Activated CD4-positive, alpha-beta T cell treated with anti-CD3 and anti-CD28 coated beads, Interleukin-2, amount 10 ng/mL, durations not matched to agents 7 days and 5 days (primary cell): ENCODE measurements around the gene SMG6. TPM values are rescaled to one million over a fixed set of nuclear protein-coding genes. Genes with fewer than 3 reads are reported as not detected.

Experiments
- CTCF ChIA-PET: fragments of 350-600 bp; sonication (Branson Sonifier 250); formaldehyde crosslinking; loops from one replicate; lab custom pipeline; 2021; ENCODE audit warnings: antibody characterized with exemption; lab: Charles Lee
- POLR2A ChIA-PET: fragments of 350-600 bp; sonication (Branson Sonifier 250); formaldehyde crosslinking; loops from one replicate; lab custom pipeline; 2021; ENCODE audit warnings: antibody characterized with exemption; lab: Charles Lee
- DNase-seq: peaks from one replicate; pipeline ENCODE4 v3.0.0-alpha.2; 2020
- H3K27ac Mint-ChIP-seq: one replicate; pipeline ENCODE4 v1.8.0; 2021; ENCODE audit warnings: mild to moderate bottlenecking, moderate library complexity, mixed read lengths
- H3K27me3 Mint-ChIP-seq: one replicate; pipeline ENCODE4 v1.8.0; 2021; ENCODE audit warnings: mixed read lengths
- H3K36me3 Mint-ChIP-seq: one replicate; pipeline ENCODE4 v1.8.0; 2021; ENCODE audit warnings: low read depth, mixed read lengths
- H3K4me1 Mint-ChIP-seq: one replicate; pipeline ENCODE4 v1.8.0; 2021; ENCODE audit warnings: mixed read lengths
- H3K4me3 Mint-ChIP-seq: one replicate; pipeline ENCODE4 v1.8.0; 2021; ENCODE audit warnings: mild to moderate bottlenecking, moderate library complexity, mixed read lengths
- H3K9me3 Mint-ChIP-seq: one replicate; pipeline ENCODE4 v1.8.0; 2021; ENCODE audit warnings: mixed read lengths
- total RNA-seq, 2 experiments: library from RNA; stranded (reverse); gene quantifications; one replicate each; pipeline ENCODE4 v1.2.3, GENCODE V29; 2021

Gene SMG6
- total RNA-seq, 2 experiments from 2014 or later: 44.3 to 51.1 TPM

GRCh38 chr17:2138761-2139160, 164.8 kb downstream of the SMG6 start:
- no peak for DNase-seq
- Mint-ChIP-seq H3K36me3 (peaks cover 14% of the 10 kb centered on the region), H3K4me1 (peaks cover 21% of the 10 kb centered on the region), H3K9me3 (no peaks in the 10 kb centered on the region), H3K4me3 (no peak overlapping the region), H3K27me3 (no peaks in the 10 kb centered on the region), H3K27ac (no peak overlapping the region)
- CTCF ChIA-PET: interaction anchor here (0.6 to 1.6 kb wide), 8 partner anchors 8 to 165 kb away, joined by 3 to 4 read pairs (median 3); partner anchors contain the start of genes SMG6 and SRR
- POLR2A ChIA-PET: no interaction called here

GRCh38 chr17:2138318-2138717, 165.3 kb downstream of the SMG6 start:
- Mint-ChIP-seq H3K9me3 (no peaks in the 10 kb centered on the region), H3K27ac (no peak overlapping the region), H3K27me3 (no peaks in the 10 kb centered on the region), H3K4me1 (peaks cover 20% of the 10 kb centered on the region), H3K4me3 (no peak overlapping the region), H3K36me3 (peaks cover 13% of the 10 kb centered on the region)
- ChIA-PET POLR2A (no interaction called here), CTCF (interaction anchor here (0.6 to 1.8 kb wide), 6 partner anchors 9 to 73 kb away, joined by 3 to 6 read pairs (median 4); no protein-coding TSS in a partner anchor)
- DNase-seq: peak; percentile 41

DNA sequence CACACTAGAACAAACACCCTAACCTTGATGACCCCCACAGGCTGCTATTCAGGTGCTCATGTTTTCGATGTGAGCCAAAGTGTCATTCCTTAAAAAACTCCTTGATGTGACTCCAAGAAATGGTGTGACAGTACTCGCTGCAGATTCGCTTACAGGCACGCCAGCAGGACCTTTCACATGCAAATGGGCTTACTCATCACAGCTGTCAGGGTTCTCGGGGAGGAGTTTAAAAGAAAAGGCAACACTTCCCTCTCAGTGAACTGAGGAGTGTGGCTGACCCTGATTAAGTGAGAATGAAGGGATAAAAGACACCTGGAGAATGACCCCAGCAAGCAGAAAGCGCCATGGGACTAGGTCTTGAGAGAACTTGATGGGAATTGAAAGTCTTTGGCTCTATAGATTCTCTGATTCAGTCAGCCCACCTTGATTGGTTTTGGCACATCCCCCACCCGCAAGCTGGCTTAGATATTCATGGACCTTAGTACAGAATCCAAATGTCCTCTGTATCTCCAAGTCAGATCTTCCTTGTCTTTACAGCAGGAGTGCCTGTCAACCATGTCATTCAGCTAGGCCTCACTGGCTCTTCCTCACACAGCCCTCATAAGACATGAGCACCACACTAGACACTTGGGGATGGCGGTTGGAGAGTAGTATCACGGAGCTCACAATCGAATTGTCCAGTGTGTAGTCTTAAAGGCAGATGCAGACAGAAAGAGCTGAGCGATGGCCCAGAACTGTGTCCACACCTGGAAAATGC, 166.1 kb downstream of the SMG6 start:
- peaks cover 11% of the 10 kb centered on the region for H3K36me3 Mint-ChIP-seq
- H3K4me3 Mint-ChIP-seq: no peak overlapping the region
- peaks cover 18% of the 10 kb centered on the region for H3K4me1 Mint-ChIP-seq

DNA sequence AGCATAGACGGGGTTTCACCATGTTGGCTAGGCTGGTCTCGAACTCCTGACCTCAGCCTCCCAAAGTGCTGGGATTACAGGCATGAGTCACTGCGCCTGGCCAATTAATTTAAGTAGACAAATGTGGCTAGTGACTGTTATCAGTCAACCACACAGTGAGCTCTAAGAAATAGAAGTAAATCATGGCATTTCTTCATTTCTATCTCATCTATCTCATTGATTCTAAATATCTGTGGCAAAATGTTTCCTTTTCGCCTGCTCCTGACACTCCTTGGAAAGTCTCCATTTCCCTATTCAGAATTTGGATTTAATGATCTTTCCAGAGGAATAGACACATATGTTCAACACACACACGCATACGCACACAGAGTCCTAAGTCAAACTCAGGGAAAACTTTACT, 167.3 kb downstream of the SMG6 start:
- Mint-ChIP-seq H3K4me3 (no peak overlapping the region), H3K27me3 (no peaks in the 10 kb centered on the region), H3K36me3 (peaks cover 11% of the 10 kb centered on the region), H3K9me3 (no peaks in the 10 kb centered on the region), H3K27ac (no peak overlapping the region), H3K4me1 (peaks cover 18% of the 10 kb centered on the region)
- no peak for DNase-seq
- CTCF ChIA-PET: interaction anchor here (0.6 to 2.5 kb wide), 5 partner anchors 10 to 247 kb away, joined by 3 to 10 read pairs (median 4); no protein-coding TSS in a partner anchor
- POLR2A ChIA-PET: interaction anchor here (0.5 kb wide), 1 partner anchor 25 kb away, joined by 5 read pairs; no protein-coding TSS in a partner anchor

More for the DNA sequence above, 166.1 kb downstream of the SMG6 start:
- Mint-ChIP-seq H3K27me3 (no peaks in the 10 kb centered on the region), H3K27ac (no peak overlapping the region), H3K9me3 (no peaks in the 10 kb centered on the region)
- ChIA-PET POLR2A (interaction anchor here (0.5 kb wide), 1 partner anchor 7 kb away, joined by 5 read pairs; no protein-coding TSS in a partner anchor), CTCF (interaction anchor here (0.5 to 2.5 kb wide), 4 partner anchors 16 to 428 kb away, joined by 4 to 10 read pairs (median 4); no protein-coding TSS in a partner anchor)
- no peak for DNase-seq

DNA sequence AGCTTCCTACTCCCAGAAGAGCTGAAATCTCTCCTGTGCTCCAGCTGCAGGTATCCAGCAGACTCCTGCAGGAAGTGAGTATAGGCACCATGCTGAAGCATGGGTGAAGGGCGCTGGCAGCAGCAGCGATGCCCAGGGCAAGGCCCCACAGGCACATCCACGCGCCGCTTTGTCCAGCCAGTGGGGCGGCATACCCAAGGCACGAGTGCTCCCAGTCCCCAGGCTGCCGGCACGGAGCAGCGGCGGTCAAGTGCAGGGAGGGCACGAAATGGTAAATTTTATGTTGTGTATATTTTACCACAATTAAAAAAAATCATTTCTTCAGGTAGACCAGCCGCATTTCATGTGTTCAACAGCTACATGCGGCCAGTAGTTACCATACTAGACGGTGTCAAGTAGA, 175.6 kb downstream of the SMG6 start:
- H3K4me1 Mint-ChIP-seq: peaks cover 18% of the 10 kb centered on the region
- no peaks in the 10 kb centered on the region for H3K27me3 Mint-ChIP-seq
- DNase-seq: no peak
- no peaks in the 10 kb centered on the region for H3K9me3 Mint-ChIP-seq
- H3K36me3 Mint-ChIP-seq: peaks cover 15% of the 10 kb centered on the region
- ChIA-PET POLR2A (no interaction called here), CTCF (interaction anchor here (1.1 kb wide), 1 partner anchor 35 kb away, joined by 3 read pairs; no protein-coding TSS in a partner anchor)
- no peak overlapping the region for H3K27ac Mint-ChIP-seq
- H3K4me3 Mint-ChIP-seq: no peak overlapping the region

DNA sequence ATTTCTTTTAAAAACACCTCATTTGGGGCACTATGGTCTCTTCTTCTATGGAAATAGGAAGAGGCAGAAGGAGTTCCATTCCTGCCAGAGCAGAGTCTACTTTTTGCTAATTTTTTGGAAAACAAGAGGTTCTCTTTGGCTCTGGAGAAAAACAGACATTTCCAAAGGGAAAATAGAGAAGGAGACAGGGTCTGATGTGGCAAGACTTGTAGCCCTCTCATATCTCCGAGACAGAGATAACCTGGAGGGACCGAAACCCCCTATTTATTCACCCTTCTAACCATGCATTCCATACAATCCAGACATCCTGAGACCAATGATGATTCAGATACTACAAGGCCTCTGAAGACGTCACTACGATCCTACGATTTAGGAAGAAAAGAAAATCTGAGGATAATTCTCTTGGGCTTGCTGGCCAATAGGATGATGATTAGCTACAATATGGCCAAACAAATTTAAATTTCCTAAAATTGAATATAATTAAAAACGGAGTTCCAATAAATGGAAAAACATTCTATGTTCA, 178.5 kb downstream of the SMG6 start:
- H3K9me3 Mint-ChIP-seq: no peaks in the 10 kb centered on the region
- no peak overlapping the region for H3K27ac Mint-ChIP-seq
- H3K4me3 Mint-ChIP-seq: no peak overlapping the region
- peaks cover 26% of the 10 kb centered on the region for H3K4me1 Mint-ChIP-seq
- peaks cover 27% of the 10 kb centered on the region for H3K36me3 Mint-ChIP-seq
- CTCF ChIA-PET: interaction anchor here (1.4 to 1.6 kb wide), 3 partner anchors 11 to 120 kb away, joined by 3 to 5 read pairs (median 4); no protein-coding TSS in a partner anchor
- no peaks in the 10 kb centered on the region for H3K27me3 Mint-ChIP-seq
- DNase-seq: no peak
- POLR2A ChIA-PET: no interaction called here

DNA sequence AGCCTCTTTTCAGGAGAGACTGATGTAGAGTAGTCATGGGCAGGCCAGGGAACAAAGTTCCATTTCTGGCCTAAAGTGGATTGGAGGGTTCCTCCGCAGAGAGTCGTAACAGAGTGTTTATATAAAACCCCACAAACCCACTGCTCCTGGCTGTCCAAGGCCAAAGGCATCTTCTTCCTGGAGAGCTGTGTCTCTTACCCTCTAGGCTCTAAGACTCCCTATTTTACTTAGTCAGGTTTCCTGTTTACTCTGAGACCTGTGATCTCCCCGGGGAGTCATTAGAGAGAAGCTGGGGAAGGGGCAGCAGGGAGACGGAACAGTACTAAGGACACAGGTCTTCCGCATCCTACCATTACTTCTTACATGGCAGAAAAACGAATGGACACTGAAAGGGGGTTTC, 179.2 kb downstream of the SMG6 start:
- POLR2A ChIA-PET: no interaction called here
- DNase-seq: no peak
- Mint-ChIP-seq H3K4me3 (no peak overlapping the region), H3K27ac (peak overlapping the region; percentile 87), H3K27me3 (no peaks in the 10 kb centered on the region), H3K4me1 (peaks cover 26% of the 10 kb centered on the region), H3K36me3 (peaks cover 31% of the 10 kb centered on the region), H3K9me3 (no peaks in the 10 kb centered on the region)
- CTCF ChIA-PET: interaction anchor here (0.6 to 1.1 kb wide), 2 partner anchors 12 to 51 kb away, joined by 3 to 4 read pairs; no protein-coding TSS in a partner anchor

DNA sequence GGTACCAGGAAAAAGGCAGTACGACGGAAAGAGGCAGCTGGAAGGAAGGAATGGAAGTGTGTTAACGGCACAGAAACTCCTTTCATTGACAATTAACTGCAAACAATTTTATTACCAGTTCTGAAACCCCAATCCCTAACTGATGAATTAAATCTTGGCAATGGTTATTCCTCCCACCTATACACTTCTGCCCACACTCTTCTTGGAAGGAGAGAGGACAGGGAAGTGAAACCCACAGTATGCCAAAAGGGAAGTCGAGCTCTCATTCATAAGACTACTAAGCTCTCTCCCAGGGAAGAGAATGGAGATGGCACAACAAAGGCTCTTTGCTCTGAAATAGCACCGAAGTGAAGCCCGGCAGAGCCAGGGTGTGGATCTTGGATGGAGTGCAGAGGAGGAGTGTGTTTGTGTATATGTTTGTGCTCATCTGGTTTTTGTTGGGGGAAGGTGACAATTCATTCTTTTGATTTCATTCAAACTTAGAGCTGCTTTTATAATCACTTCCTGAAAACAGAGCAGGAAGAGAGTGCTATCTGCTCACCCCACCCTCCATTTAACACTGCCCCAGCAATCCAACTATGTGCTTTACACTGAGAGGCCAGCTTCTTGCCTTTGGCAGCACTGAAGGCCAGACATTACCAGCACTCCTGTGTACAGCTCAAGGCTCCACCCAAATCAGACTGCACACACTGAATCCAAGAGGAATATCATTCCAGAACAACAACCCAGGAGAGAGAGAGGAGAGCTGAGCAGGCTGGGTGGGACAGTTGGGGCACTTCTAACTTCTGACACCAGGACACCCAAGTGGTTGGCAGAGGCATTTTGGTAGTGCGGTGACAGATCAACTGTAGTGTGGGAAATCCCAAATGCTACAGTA, 180.0 kb downstream of the SMG6 start:
- Mint-ChIP-seq H3K9me3 (no peaks in the 10 kb centered on the region), H3K27me3 (no peaks in the 10 kb centered on the region), H3K4me3 (no peak overlapping the region), H3K27ac (peak overlapping the region; percentile 87), H3K36me3 (peaks cover 31% of the 10 kb centered on the region), H3K4me1 (peaks cover 26% of the 10 kb centered on the region)
- DNase-seq: no peak
- ChIA-PET CTCF (interaction anchor here (0.6 to 1.6 kb wide), 5 partner anchors 13 to 66 kb away, joined by 3 to 4 read pairs (median 3); no protein-coding TSS in a partner anchor), POLR2A (no interaction called here)

DNA sequence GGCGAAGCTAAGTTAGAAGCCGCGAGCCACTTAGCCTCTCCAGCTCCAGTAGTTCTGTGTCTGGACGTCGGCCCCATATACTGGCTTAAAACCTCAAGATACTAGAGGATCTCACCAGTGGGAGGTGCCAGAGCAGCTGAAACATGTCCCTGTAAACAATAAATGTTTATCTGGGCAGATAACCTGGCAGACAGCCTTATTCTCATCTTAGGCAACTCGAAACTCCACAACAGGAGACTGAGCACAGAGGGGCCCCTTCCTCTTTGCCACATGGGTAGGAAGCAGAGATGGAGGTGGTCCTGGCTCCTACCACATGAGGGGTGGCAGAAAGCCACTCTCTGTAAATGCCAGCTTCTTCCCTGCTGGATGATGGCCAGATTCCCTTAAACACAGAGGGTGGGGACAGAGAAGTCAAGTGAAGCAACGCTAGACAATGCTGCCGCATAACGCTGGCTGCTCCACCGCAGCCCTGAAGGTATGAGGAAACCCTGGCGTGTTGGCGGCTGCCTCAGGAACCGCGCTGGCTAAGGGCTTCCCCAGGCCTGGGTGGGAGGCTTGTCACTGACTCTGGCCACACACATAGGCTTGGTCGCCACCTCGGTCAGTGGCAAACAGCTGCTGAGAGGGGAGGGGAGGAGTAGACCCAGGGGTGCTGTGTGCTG, 180.8 kb downstream of the SMG6 start:
- H3K4me1 Mint-ChIP-seq: peaks cover 26% of the 10 kb centered on the region
- POLR2A ChIA-PET: no interaction called here
- no peak for DNase-seq
- H3K4me3 Mint-ChIP-seq: no peak overlapping the region
- H3K9me3 Mint-ChIP-seq: no peaks in the 10 kb centered on the region
- H3K27ac Mint-ChIP-seq: peak overlapping the region; percentile 50
- H3K27me3 Mint-ChIP-seq: no peaks in the 10 kb centered on the region
- H3K36me3 Mint-ChIP-seq: peaks cover 30% of the 10 kb centered on the region
- CTCF ChIA-PET: interaction anchor here (1.1 to 2.4 kb wide), 6 partner anchors 13 to 20 kb away, joined by 3 to 10 read pairs (median 4); no protein-coding TSS in a partner anchor

GRCh38 chr17:2120586-2121335, 182.8 kb downstream of the SMG6 start:
- H3K4me3 Mint-ChIP-seq: no peak overlapping the region
- H3K36me3 Mint-ChIP-seq: peaks cover 23% of the 10 kb centered on the region
- no peaks in the 10 kb centered on the region for H3K9me3 Mint-ChIP-seq
- ChIA-PET POLR2A (no interaction called here), CTCF (interaction anchor here (0.6 to 2.4 kb wide), 11 partner anchors 8 to 157 kb away, joined by 3 to 10 read pairs (median 4); no protein-coding TSS in a partner anchor)
- H3K27ac Mint-ChIP-seq: no peak overlapping the region
- DNase-seq: no peak
- H3K27me3 Mint-ChIP-seq: no peaks in the 10 kb centered on the region
- H3K4me1 Mint-ChIP-seq: peaks cover 31% of the 10 kb centered on the region

DNA sequence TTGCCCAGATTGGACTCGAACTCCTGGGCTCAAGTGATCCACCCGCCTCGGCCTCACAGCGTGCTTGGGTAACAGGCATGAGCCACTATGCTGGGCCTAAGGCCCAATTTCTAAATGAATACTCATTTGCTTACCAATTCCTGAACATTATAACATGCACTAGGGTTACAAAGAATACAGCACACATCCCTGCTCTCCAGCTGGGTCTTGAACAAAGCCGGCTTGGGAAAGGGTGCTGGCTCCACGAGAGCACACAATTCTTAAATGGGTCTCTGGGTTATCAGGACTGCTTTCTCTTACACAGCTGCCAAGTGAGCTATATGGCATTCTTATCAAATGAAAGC, 190.3 kb downstream of the SMG6 start:
- ChIA-PET CTCF (interaction anchor here (1.3 kb wide), 2 partner anchors 8 to 32 kb away, joined by 3 to 4 read pairs; no protein-coding TSS in a partner anchor), POLR2A (no interaction called here)
- Mint-ChIP-seq H3K4me3 (no peak overlapping the region), H3K9me3 (no peaks in the 10 kb centered on the region), H3K4me1 (peaks cover 6% of the 10 kb centered on the region), H3K36me3 (peaks cover 2% of the 10 kb centered on the region), H3K27me3 (no peaks in the 10 kb centered on the region), H3K27ac (no peak overlapping the region)
- DNase-seq: no peak
